SK-N-SH treated with all-trans-retinoic acid at 6 μM for 48 hours (cell line): ENCODE data around the gene COL24A1.

Experiments used
- ATAC-seq: fragments of 200-7000 bp; cut with Tn5 transposase; 3 replicates; pipeline ENCODE4 v1.9.1; 2020; ENCODE audit warnings: mild to moderate bottlenecking, moderate library complexity
- ARNTL ChIP-seq: fragments of 450-650 bp; formaldehyde crosslinking; IDR thresholded peaks from 2 replicates; pipeline ENCODE4 v1.5.0; 2020; ENCODE audit warnings: low read depth, mild to moderate bottlenecking, moderate library complexity, borderline replicate concordance
- BACH2 ChIP-seq: fragments of 250-450 bp; sonication (Bioruptor Pico); IDR thresholded peaks from 2 replicates; pipeline ENCODE4 v1.9.0; 2021; ENCODE audit warnings: mild to moderate bottlenecking, borderline replicate concordance
- CSDC2 ChIP-seq: fragments of 250-450 bp; sonication (Bioruptor Pico); IDR thresholded peaks from 2 replicates; pipeline ENCODE4 v1.5.0; 2020; ENCODE audit warnings: mild to moderate bottlenecking, moderate library complexity
- ESRRG ChIP-seq: fragments of 250-450 bp; sonication (Bioruptor Pico); IDR thresholded peaks from 2 replicates; pipeline ENCODE4 v1.6.1; 2021; ENCODE audit warnings: mild to moderate bottlenecking
- GLIS3 ChIP-seq: fragments of 250-450 bp; sonication (Bioruptor Pico); IDR thresholded peaks from 2 replicates; pipeline ENCODE4 v1.5.0; 2020; ENCODE audit warnings: mild to moderate bottlenecking, moderate library complexity
- ISL1 ChIP-seq: fragments of 250-450 bp; sonication (Bioruptor Pico); IDR thresholded peaks from 2 replicates; pipeline ENCODE4 v2.1.2; 2022; ENCODE audit warnings: mild to moderate bottlenecking, moderate library complexity
- OSR1 ChIP-seq: fragments of 250-450 bp; sonication (Bioruptor Pico); IDR thresholded peaks from 2 replicates; pipeline ENCODE4 v1.8.0; 2022; ENCODE audit warnings: moderate library complexity, mild to moderate bottlenecking, inconsistent platforms
- PPARA ChIP-seq: fragments of 250-450 bp; sonication (Bioruptor Pico); IDR thresholded peaks from 2 replicates; pipeline ENCODE4 v1.5.0; 2020; ENCODE audit warnings: mild to moderate bottlenecking, borderline replicate concordance
- RARB ChIP-seq: fragments of 250-450 bp; sonication (Bioruptor Pico); IDR thresholded peaks from 2 replicates; pipeline ENCODE4 v1.8.0; 2021; ENCODE audit warnings: mild to moderate bottlenecking, moderate library complexity
- SNAI2 ChIP-seq: fragments of 250-450 bp; sonication (Bioruptor Pico); IDR thresholded peaks from 2 replicates; pipeline ENCODE4 v1.5.0; 2020; ENCODE audit warnings: mild to moderate bottlenecking, moderate library complexity
- TCF4 ChIP-seq: fragments of 250-450 bp; sonication (Bioruptor Pico); IDR thresholded peaks from 2 replicates; pipeline ENCODE4 v1.8.0; 2021; ENCODE audit warnings: mild to moderate bottlenecking, moderate library complexity, borderline replicate concordance
- TOX ChIP-seq: fragments of 250-450 bp; sonication (Bioruptor Pico); IDR thresholded peaks from 2 replicates; pipeline ENCODE4 v1.8.0; 2021; ENCODE audit warnings: mild to moderate bottlenecking, moderate library complexity, borderline replicate concordance
- ZC3H10 ChIP-seq: fragments of 250-450 bp; sonication (Bioruptor Pico); IDR thresholded peaks from 2 replicates; pipeline ENCODE4 v1.5.1; 2021; ENCODE audit warnings: mild to moderate bottlenecking, moderate library complexity
- ZFP3 ChIP-seq: fragments of 250-450 bp; sonication (Bioruptor Pico); IDR thresholded peaks from 2 replicates; pipeline ENCODE4 v1.5.0; 2020; ENCODE audit warnings: mild to moderate bottlenecking, moderate library complexity
- ZFP30 ChIP-seq: fragments of 450-650 bp; formaldehyde crosslinking; IDR thresholded peaks from 2 replicates; pipeline ENCODE4 v1.5.0; 2022; ENCODE audit warnings: mild to moderate bottlenecking, moderate library complexity
- ZNF565 ChIP-seq: fragments of 450-650 bp; formaldehyde crosslinking; conservative IDR thresholded peaks from 2 replicates; pipeline ENCODE4 v1.5.0; 2020; ENCODE audit warnings: low read depth, mild to moderate bottlenecking, moderate library complexity
- ZNF70 ChIP-seq: fragments of 450-650 bp; formaldehyde crosslinking; IDR thresholded peaks from 2 replicates; pipeline ENCODE4 v1.5.0; 2020; ENCODE audit warnings: mild to moderate bottlenecking, moderate library complexity
- ZNF8 ChIP-seq: fragments of 450-650 bp; formaldehyde crosslinking; IDR thresholded peaks from 2 replicates; pipeline ENCODE4 v1.5.0; 2020; ENCODE audit warnings: mild to moderate bottlenecking, moderate library complexity
- TF ChIP-seq, protein P1 (sequence below): fragments of 250-450 bp; sonication (Bioruptor Pico); IDR thresholded peaks from 2 replicates; pipeline ENCODE4 v1.5.0; 2020; ENCODE audit warnings: mild to moderate bottlenecking, moderate library complexity
- TF ChIP-seq, protein P2 (sequence below): fragments of 250-450 bp; sonication (Bioruptor Pico); IDR thresholded peaks from 2 replicates; pipeline ENCODE4 v1.8.0; 2021; ENCODE audit warnings: low read depth, mild to moderate bottlenecking, moderate library complexity, borderline replicate concordance
- TF ChIP-seq, protein P3 (sequence below): fragments of 250-450 bp; sonication (Bioruptor Pico); IDR thresholded peaks from 2 replicates; pipeline ENCODE4 v1.5.1; 2021; ENCODE audit warnings: mild to moderate bottlenecking, moderate library complexity
- TF ChIP-seq, protein P4 (sequence below): fragments of 250-450 bp; sonication (Bioruptor Pico); IDR thresholded peaks from 2 replicates; pipeline ENCODE4 v1.5.1; 2020; ENCODE audit warnings: low read depth, mild to moderate bottlenecking, moderate library complexity

COL24A1 gene

DNA sequence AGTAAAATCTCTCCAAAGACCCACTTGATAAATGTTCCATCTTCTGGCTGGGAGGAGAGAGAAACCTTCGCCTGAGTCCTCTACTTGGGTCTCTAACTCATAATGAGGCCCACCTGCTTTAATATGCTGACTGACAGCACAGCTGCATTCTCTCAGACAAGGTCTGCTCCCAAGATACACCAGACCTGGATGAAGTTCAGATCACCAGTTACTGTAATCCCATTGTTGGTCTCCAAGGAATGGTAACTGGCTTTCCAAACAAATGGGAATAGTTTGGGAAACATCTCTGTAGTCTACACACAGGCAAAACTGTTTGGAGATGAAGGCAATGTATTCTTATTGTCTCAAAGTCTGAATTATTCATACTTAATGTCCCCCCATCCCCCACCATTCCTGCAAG lies 27.9 kb upstream of the COL24A1 start:
- no peak for ATAC-seq
- TF ChIP-seq BACH2 (no peak), TCF4 (CRISPR knock-in tag) (no peak), ISL1 (CRISPR knock-in tag) (no peak), RARB (no peak), ZNF565 (CRISPR knock-in tag) (no peak)
- TF ChIP-seq, protein P1, sequence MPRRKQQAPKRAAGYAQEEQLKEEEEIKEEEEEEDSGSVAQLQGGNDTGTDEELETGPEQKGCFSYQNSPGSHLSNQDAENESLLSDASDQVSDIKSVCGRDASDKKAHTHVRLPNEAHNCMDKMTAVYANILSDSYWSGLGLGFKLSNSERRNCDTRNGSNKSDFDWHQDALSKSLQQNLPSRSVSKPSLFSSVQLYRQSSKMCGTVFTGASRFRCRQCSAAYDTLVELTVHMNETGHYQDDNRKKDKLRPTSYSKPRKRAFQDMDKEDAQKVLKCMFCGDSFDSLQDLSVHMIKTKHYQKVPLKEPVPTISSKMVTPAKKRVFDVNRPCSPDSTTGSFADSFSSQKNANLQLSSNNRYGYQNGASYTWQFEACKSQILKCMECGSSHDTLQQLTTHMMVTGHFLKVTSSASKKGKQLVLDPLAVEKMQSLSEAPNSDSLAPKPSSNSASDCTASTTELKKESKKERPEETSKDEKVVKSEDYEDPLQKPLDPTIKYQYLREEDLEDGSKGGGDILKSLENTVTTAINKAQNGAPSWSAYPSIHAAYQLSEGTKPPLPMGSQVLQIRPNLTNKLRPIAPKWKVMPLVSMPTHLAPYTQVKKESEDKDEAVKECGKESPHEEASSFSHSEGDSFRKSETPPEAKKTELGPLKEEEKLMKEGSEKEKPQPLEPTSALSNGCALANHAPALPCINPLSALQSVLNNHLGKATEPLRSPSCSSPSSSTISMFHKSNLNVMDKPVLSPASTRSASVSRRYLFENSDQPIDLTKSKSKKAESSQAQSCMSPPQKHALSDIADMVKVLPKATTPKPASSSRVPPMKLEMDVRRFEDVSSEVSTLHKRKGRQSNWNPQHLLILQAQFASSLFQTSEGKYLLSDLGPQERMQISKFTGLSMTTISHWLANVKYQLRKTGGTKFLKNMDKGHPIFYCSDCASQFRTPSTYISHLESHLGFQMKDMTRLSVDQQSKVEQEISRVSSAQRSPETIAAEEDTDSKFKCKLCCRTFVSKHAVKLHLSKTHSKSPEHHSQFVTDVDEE (CRISPR knock-in tag): no peak

DNA sequence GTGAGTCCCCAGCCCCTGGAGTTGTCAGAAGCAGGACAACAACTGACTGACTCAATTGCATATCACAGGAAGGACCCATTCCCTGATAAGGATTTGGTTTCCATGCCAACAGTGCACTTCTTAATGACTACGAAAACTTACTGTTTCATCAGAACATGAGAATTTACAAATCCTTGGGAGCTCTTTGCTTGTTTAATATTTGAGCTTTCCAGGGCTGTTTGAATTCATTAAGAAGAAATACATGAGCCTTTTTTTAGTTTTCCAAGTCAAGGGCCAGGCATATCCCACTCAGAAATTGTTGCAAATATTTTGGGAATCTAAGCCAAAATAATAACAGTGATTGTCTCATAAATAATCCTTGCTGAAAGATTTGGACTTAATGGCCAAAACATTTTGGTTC lies 27.2 kb upstream of the COL24A1 start:
- no peak for ATAC-seq
- TF ChIP-seq ZNF565 (CRISPR knock-in tag): no peak
- TF ChIP-seq ZFP3 (CRISPR knock-in tag): no peak
- no peak for TF ChIP-seq ZNF70
- TF ChIP-seq TCF4 (CRISPR knock-in tag): no peak
- TF ChIP-seq ZFP30: no peak
- TF ChIP-seq GLIS3 (CRISPR knock-in tag): no peak
- TF ChIP-seq, protein P2, sequence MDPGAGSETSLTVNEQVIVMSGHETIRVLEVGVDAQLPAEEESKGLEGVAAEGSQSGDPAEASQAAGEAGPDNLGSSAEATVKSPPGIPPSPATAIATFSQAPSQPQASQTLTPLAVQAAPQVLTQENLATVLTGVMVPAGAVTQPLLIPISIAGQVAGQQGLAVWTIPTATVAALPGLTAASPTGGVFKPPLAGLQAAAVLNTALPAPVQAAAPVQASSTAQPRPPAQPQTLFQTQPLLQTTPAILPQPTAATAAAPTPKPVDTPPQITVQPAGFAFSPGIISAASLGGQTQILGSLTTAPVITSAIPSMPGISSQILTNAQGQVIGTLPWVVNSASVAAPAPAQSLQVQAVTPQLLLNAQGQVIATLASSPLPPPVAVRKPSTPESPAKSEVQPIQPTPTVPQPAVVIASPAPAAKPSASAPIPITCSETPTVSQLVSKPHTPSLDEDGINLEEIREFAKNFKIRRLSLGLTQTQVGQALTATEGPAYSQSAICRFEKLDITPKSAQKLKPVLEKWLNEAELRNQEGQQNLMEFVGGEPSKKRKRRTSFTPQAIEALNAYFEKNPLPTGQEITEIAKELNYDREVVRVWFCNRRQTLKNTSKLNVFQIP (CRISPR knock-in tag): no peak
- no peak for TF ChIP-seq ESRRG (CRISPR knock-in tag)
- no peak for TF ChIP-seq SNAI2
- no peak for TF ChIP-seq ZNF8 (CRISPR knock-in tag)
- no peak for TF ChIP-seq ISL1 (CRISPR knock-in tag)
- TF ChIP-seq, protein P1 (CRISPR knock-in tag): no peak
- TF ChIP-seq, all 23 proteins: peak for 0

DNA sequence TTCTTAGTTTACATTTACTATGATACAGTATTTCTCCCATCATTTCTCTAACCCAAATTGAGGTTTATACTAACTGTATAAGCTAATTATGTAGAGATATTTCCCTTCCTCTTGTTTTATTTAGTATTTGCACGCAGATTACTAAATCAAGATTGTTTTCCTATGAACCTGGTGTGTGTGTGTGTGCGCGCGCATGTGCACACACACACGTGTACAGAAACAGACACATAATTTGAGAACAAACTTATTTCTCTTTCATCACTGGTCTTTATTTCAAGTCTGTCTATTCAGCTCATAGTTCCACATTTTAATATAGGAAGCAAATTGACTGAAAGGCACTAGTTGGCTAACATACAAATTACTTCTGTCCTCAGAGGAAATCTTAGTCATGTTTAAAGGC lies 19.7 kb upstream of the COL24A1 start:
- ATAC-seq: no peak
- TF ChIP-seq SNAI2 (no peak), ZFP30 (no peak), BACH2 (no peak), CSDC2 (CRISPR knock-in tag) (no peak), ISL1 (CRISPR knock-in tag) (no peak), GLIS3 (CRISPR knock-in tag) (no peak), ZNF565 (CRISPR knock-in tag) (no peak), PPARA (CRISPR knock-in tag) (no peak), ARNTL (CRISPR knock-in tag) (no peak), ZNF70 (no peak), TOX (CRISPR knock-in tag) (no peak), ZFP3 (CRISPR knock-in tag) (no peak), ZC3H10 (CRISPR knock-in tag) (no peak), OSR1 (CRISPR knock-in tag) (no peak), ZNF8 (CRISPR knock-in tag) (no peak)
- TF ChIP-seq, protein P3, sequence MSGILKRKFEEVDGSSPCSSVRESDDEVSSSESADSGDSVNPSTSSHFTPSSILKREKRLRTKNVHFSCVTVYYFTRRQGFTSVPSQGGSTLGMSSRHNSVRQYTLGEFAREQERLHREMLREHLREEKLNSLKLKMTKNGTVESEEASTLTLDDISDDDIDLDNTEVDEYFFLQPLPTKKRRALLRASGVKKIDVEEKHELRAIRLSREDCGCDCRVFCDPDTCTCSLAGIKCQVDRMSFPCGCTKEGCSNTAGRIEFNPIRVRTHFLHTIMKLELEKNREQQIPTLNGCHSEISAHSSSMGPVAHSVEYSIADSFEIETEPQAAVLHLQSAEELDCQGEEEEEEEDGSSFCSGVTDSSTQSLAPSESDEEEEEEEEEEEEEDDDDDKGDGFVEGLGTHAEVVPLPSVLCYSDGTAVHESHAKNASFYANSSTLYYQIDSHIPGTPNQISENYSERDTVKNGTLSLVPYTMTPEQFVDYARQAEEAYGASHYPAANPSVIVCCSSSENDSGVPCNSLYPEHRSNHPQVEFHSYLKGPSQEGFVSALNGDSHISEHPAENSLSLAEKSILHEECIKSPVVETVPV (CRISPR knock-in tag): no peak
- TF ChIP-seq, protein P1 (CRISPR knock-in tag): no peak
- TF ChIP-seq, protein P4, sequence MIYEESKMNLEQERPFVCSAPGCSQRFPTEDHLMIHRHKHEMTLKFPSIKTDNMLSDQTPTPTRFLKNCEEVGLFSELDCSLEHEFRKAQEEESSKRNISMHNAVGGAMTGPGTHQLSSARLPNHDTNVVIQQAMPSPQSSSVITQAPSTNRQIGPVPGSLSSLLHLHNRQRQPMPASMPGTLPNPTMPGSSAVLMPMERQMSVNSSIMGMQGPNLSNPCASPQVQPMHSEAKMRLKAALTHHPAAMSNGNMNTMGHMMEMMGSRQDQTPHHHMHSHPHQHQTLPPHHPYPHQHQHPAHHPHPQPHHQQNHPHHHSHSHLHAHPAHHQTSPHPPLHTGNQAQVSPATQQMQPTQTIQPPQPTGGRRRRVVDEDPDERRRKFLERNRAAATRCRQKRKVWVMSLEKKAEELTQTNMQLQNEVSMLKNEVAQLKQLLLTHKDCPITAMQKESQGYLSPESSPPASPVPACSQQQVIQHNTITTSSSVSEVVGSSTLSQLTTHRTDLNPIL: no peak
